Caco-2 (cell line): ENCODE data around the gene RUFY1. TPM values are rescaled to one million over a fixed set of nuclear protein-coding genes. Genes with fewer than 3 reads are reported as not detected.
A peak's percentile ranks its signal among the peaks of the same experiment; 100 is the strongest.
"Not testable (repeated sequence)": the region's sequence is repeated elsewhere in the genome, so short reads cannot be mapped to it uniquely, and the experiment has no call there.

Experiments used
- BruUV-seq: library from RNA; stranded (reverse); fragments of 400-500 nt; replicated peaks from 2 replicates; lab custom pipeline; 2021; lab: Mats Ljungman, UMichigan
- CTCF ChIA-PET: fragments of 300-600 bp; sonication (Branson Sonifier 250); formaldehyde crosslinking; loops from one replicate; lab custom pipeline; 2022; ENCODE audit warnings: antibody characterized with exemption; lab: Charles Lee
- POLR2A ChIA-PET: fragments of 300-600 bp; sonication (Branson Sonifier 250); formaldehyde crosslinking; loops from one replicate; lab custom pipeline; 2022; ENCODE audit warnings: antibody characterized with exemption; lab: Charles Lee
- DNase-seq, 2 experiments: peaks; one replicate each; pipeline versions ENCODE4 v3.0.0 to v3.0.0-alpha.2; 2020 to 2022
- H3K27me3 ChIP-seq: replicated peaks from 2 replicates; pipeline ENCODE4 v1.6.0; 2011; ENCODE audit warnings: low read length; ENCODE audit not compliant: control insufficient read depth, insufficient read depth
- H3K36me3 ChIP-seq: 2 replicates; pipeline ENCODE4 v1.5.1; 2011; ENCODE audit warnings: low read length; ENCODE audit not compliant: control insufficient read depth, insufficient read depth
- H3K4me1 ChIP-seq: fragments of 250-450 bp; sonication (Bioruptor Pico); 2 replicates; pipeline ENCODE4 v1.5.1; 2020; ENCODE audit warnings: mild to moderate bottlenecking
- H3K4me3 ChIP-seq: 2 replicates; pipeline ENCODE4 v1.5.1; 2011; ENCODE audit warnings: low read depth, mild to moderate bottlenecking, control low read depth, low read length
- H3K9me3 ChIP-seq: fragments of 250-450 bp; sonication (Bioruptor Pico); 2 replicates; pipeline ENCODE4 v1.5.1; 2020; ENCODE audit warnings: mild to moderate bottlenecking, moderate library complexity
- H3K27ac Mint-ChIP-seq: one replicate; pipeline ENCODE4 v1.8.0; 2022; ENCODE audit warnings: mixed read lengths; ENCODE audit not compliant: unreplicated experiment
- H3K27me3 Mint-ChIP-seq: one replicate; pipeline ENCODE4 v1.8.0; 2022; ENCODE audit warnings: mixed read lengths; ENCODE audit not compliant: insufficient read depth, unreplicated experiment
- H3K36me3 Mint-ChIP-seq: one replicate; pipeline ENCODE4 v1.8.0; 2022; ENCODE audit warnings: mild to moderate bottlenecking, mixed read lengths; ENCODE audit not compliant: insufficient read depth, unreplicated experiment
- H3K4me1 Mint-ChIP-seq: one replicate; pipeline ENCODE4 v1.8.0; 2022; ENCODE audit warnings: low read depth, mixed read lengths; ENCODE audit not compliant: unreplicated experiment
- H3K4me3 Mint-ChIP-seq: one replicate; pipeline ENCODE4 v1.8.0; 2022; ENCODE audit warnings: mild to moderate bottlenecking, moderate library complexity, mixed read lengths; ENCODE audit not compliant: unreplicated experiment
- H3K9me3 Mint-ChIP-seq: one replicate; pipeline ENCODE4 v1.8.0; 2022; ENCODE audit warnings: mixed read lengths; ENCODE audit not compliant: unreplicated experiment
- CTCF ChIP-seq, 2 experiments: fragments of 200-600 bp in 1 of 2; IDR thresholded peaks; 1 replicate in 1 of 2; 2 replicates in 1 of 2; pipeline versions ENCODE4 v1.5.1 to v1.8.0; 2011 to 2022; ENCODE audit warnings: antibody characterized with exemption in 1 of 2, control low read depth in 1 of 2, inconsistent platforms in 1 of 2, low read depth in 1 of 2, low read length in 1 of 2, mild to moderate bottlenecking in 1 of 2, moderate library complexity in 1 of 2; ENCODE audit not compliant: insufficient read depth in 1 of 2, severe bottlenecking in 1 of 2, unreplicated experiment in 1 of 2
- intact Hi-C: fragments of 100-400 bp; cut with micrococcal nuclease; formaldehyde crosslinking; loops from one replicate; pipeline ENCODE4 v1.10.0; 2022; ENCODE audit not compliant: unreplicated experiment
- total RNA-seq: library from RNA; stranded (reverse); gene quantifications from 2 replicates; pipeline ENCODE4 v1.2.3, GENCODE V29; 2022

The RUFY1 gene
- total RNA-seq, 1 experiment from 2014 or later: 36.3 TPM

- no peak overlapping the region for H3K4me3 Mint-ChIP-seq
- no peaks in the 10 kb centered on the region for H3K9me3 Mint-ChIP-seq
- no peaks in the 10 kb centered on the region for H3K4me1 Mint-ChIP-seq
- no peaks in the 10 kb centered on the region for H3K36me3 ChIP-seq
- ChIA-PET POLR2A (no interaction called here), CTCF (no interaction called here)
- H3K27me3 Mint-ChIP-seq: no peaks in the 10 kb centered on the region
- intact Hi-C loops: no loop called here
- no TSS peak for BruUV-seq
- no peaks in the 10 kb centered on the region for H3K36me3 Mint-ChIP-seq
- TF ChIP-seq CTCF (IDR thresholded peaks at IDR 0.05; ENCODE audit: insufficient read depth in 1 of 2, low read depth in 1 of 2, low read length in 1 of 2, severe bottlenecking in 1 of 2, unreplicated experiment in 1 of 2): no peak
- H3K9me3 ChIP-seq: peaks cover 6% of the 10 kb centered on the region; the same call in 1 of the 2 replicates
- no peaks in the 10 kb centered on the region for H3K4me1 ChIP-seq
- H3K27ac Mint-ChIP-seq: no peak overlapping the region
- no peak overlapping the region for H3K4me3 ChIP-seq
- H3K27me3 ChIP-seq: no peaks in the 10 kb centered on the region
- DNase-seq: no peak
These were observed 98.1 kb downstream of the RUFY1 start for GRCh38 chr5:179648410-179648809.

- H3K36me3 Mint-ChIP-seq, BruUV-seq, H3K9me3 Mint-ChIP-seq, H3K9me3 ChIP-seq, H3K4me3 Mint-ChIP-seq, CTCF ChIA-PET, H3K4me1 ChIP-seq, H3K4me1 Mint-ChIP-seq, H3K27me3 ChIP-seq, DNase-seq, POLR2A ChIA-PET, intact Hi-C loops, H3K27ac Mint-ChIP-seq, H3K36me3 ChIP-seq, H3K4me3 ChIP-seq, H3K27me3 Mint-ChIP-seq: not testable (repeated sequence)
These were observed 98.9 kb downstream of the RUFY1 start for GRCh38 chr5:179649166-179649703.

GRCh38 chr5:179650245-179650644 lies 99.9 kb downstream of the RUFY1 start:
- BruUV-seq, H3K36me3 Mint-ChIP-seq, POLR2A ChIA-PET, H3K27ac Mint-ChIP-seq, H3K27me3 ChIP-seq, H3K4me1 Mint-ChIP-seq, DNase-seq, intact Hi-C loops, CTCF ChIA-PET, H3K27me3 Mint-ChIP-seq, H3K4me3 Mint-ChIP-seq, H3K4me3 ChIP-seq, H3K36me3 ChIP-seq, H3K9me3 ChIP-seq, H3K4me1 ChIP-seq, H3K9me3 Mint-ChIP-seq: not testable (repeated sequence)

- H3K4me1 Mint-ChIP-seq, intact Hi-C loops, CTCF ChIA-PET, BruUV-seq, DNase-seq, H3K9me3 Mint-ChIP-seq, H3K9me3 ChIP-seq, H3K36me3 Mint-ChIP-seq, POLR2A ChIA-PET, H3K27me3 ChIP-seq, H3K27me3 Mint-ChIP-seq, H3K4me3 Mint-ChIP-seq, H3K4me3 ChIP-seq, H3K27ac Mint-ChIP-seq, H3K4me1 ChIP-seq, H3K36me3 ChIP-seq: not testable (repeated sequence)
These were observed 102.8 kb downstream of the RUFY1 start for GRCh38 chr5:179653135-179653534.

GRCh38 chr5:179657302-179658178 lies 107.2 kb downstream of the RUFY1 start:
- BruUV-seq, intact Hi-C loops, POLR2A ChIA-PET, H3K4me1 ChIP-seq, H3K36me3 Mint-ChIP-seq, H3K27me3 Mint-ChIP-seq, H3K4me3 Mint-ChIP-seq, H3K27me3 ChIP-seq, CTCF ChIA-PET, H3K9me3 ChIP-seq, H3K27ac Mint-ChIP-seq, H3K4me1 Mint-ChIP-seq, H3K9me3 Mint-ChIP-seq, H3K36me3 ChIP-seq: not testable (repeated sequence)
- peak overlapping the region; percentile 25 for H3K4me3 ChIP-seq
- peak in 1 of 2 experiments; percentile 29 for DNase-seq

GRCh38 chr5:179658179-179658856 lies 108.0 kb downstream of the RUFY1 start:
- POLR2A ChIA-PET, H3K27me3 ChIP-seq, H3K9me3 Mint-ChIP-seq, intact Hi-C loops, H3K4me1 ChIP-seq, H3K36me3 Mint-ChIP-seq, H3K9me3 ChIP-seq, H3K4me1 Mint-ChIP-seq, H3K27me3 Mint-ChIP-seq, H3K36me3 ChIP-seq: not testable (repeated sequence)
- Mint-ChIP-seq H3K4me3 (peak overlapping the region; percentile 80), H3K27ac (peak overlapping the region; percentile 64)
- CTCF ChIA-PET: interaction anchor here (0.6 kb wide), 1 partner anchor 50 kb away, joined by 4 read pairs; no protein-coding TSS in a partner anchor
- peak in 1 of 2 experiments; percentile 40 for DNase-seq
- peak overlapping the region; percentile 58 for H3K4me3 ChIP-seq
- BruUV-seq: TSS peak; percentile 85
